SK-N-SH (cell line): Measurements from ENCODE around the gene TNFAIP2. TPM values are rescaled to one million over a fixed set of nuclear protein-coding genes. Genes with fewer than 3 reads are reported as not detected.

Source experiments
- CTCF ChIA-PET: fragments of 300-600, 350-600 bp; formaldehyde crosslinking; extraction: SDS; loops from one replicate; lab custom pipeline; 2021; lab: Yijun Ruan, JAX
- POLR2A ChIA-PET: fragments of 350-600 bp; sonication (Branson Sonifier 250); formaldehyde crosslinking; extraction: SDS; loops from one replicate; lab custom pipeline; 2020; ENCODE audit warnings: antibody characterized with exemption, inconsistent platforms; lab: Yijun Ruan, JAX
- DNase-seq: peaks from one replicate; pipeline ENCODE4 v3.0.0; 2012
- H2AFZ ChIP-seq: fragments of 200-600 bp; sonication (generic); 2 replicates; pipeline ENCODE4 v1.8.1; 2016; ENCODE audit warnings: antibody characterized with exemption, mild to moderate bottlenecking, low read depth
- H3F3A ChIP-seq: fragments of 200-600 bp; sonication (generic); replicated peaks from 2 replicates; pipeline ENCODE3; 2016; ENCODE audit warnings: antibody characterized with exemption, mild to moderate bottlenecking; ENCODE audit not compliant: insufficient read depth
- H3K27ac ChIP-seq, 2 experiments: fragments of 200-500 bp in 1 of 2; fragments of 200-600 bp in 1 of 2; sonication (Bioruptor generic) in 1 of 2; sonication (generic), shearing (Covaris generic) in 1 of 2; 2 replicates each; pipeline versions ENCODE4 v1.5.1 to v1.6.1; 2014 to 2016; ENCODE audit warnings: low read depth in 2 of 2, inconsistent platforms in 1 of 2, low read length in 1 of 2, mild to moderate bottlenecking in 1 of 2, mixed read lengths in 1 of 2
- H3K27me3 ChIP-seq: fragments of 200-600 bp; sonication (generic), shearing (Covaris generic); 2 replicates; pipeline ENCODE4 v1.6.1; 2016; ENCODE audit warnings: mixed run types; ENCODE audit not compliant: insufficient read depth
- H3K36me3 ChIP-seq, 2 experiments: fragments of 200-500 bp in 1 of 2; fragments of 200-600 bp in 1 of 2; sonication (Bioruptor generic) in 1 of 2; sonication (generic) in 1 of 2; replicated peaks in 1 of 2; 2 replicates each; pipeline versions ENCODE3 to v1.5.1; 2014 to 2016; ENCODE audit warnings: low read length in 1 of 2, mild to moderate bottlenecking in 1 of 2; ENCODE audit not compliant: insufficient read depth in 2 of 2, control insufficient read depth in 1 of 2
- H3K4me1 ChIP-seq, 2 experiments: fragments of 200-500 bp in 1 of 2; fragments of 200-600 bp in 1 of 2; sonication (Bioruptor generic) in 1 of 2; sonication (generic), shearing (Covaris generic) in 1 of 2; 2 replicates each; pipeline versions ENCODE4 v1.5.1 to v1.6.1; 2014 to 2016; ENCODE audit warnings: low read depth in 1 of 2, low read length in 1 of 2, mixed run types in 1 of 2; ENCODE audit not compliant: insufficient read depth in 2 of 2, control insufficient read depth in 1 of 2
- H3K4me2 ChIP-seq: fragments of 200-600 bp; sonication (generic), shearing (Covaris generic); 2 replicates; pipeline ENCODE4 v1.6.1; 2017; ENCODE audit warnings: mixed run types
- H3K4me3 ChIP-seq, 2 experiments: fragments of 200-500 bp in 1 of 2; fragments of 200-600 bp in 1 of 2; sonication (Bioruptor generic) in 1 of 2; sonication (generic), shearing (Covaris generic) in 1 of 2; 2 replicates each; pipeline versions ENCODE4 v1.5.1 to v1.8.1; 2014 to 2016; ENCODE audit warnings: low read depth in 2 of 2, inconsistent platforms in 1 of 2, low read length in 1 of 2, mild to moderate bottlenecking in 1 of 2, mixed read lengths in 1 of 2, moderate library complexity in 1 of 2
- H3K79me2 ChIP-seq: fragments of 200-600 bp; sonication (generic); 2 replicates; pipeline ENCODE4 v1.8.1; 2017; ENCODE audit warnings: mild to moderate bottlenecking; ENCODE audit not compliant: insufficient read depth
- H3K9ac ChIP-seq: fragments of 200-600 bp; sonication (generic); 2 replicates; pipeline ENCODE4 v1.6.1; 2017; ENCODE audit warnings: mixed run types
- H3K9me2 ChIP-seq: fragments of 200-600 bp; sonication (generic); 2 replicates; pipeline ENCODE4 v1.6.1; 2017; ENCODE audit warnings: mixed run types
- H3K9me3 ChIP-seq: fragments of 200-600 bp; sonication (generic); 2 replicates; pipeline ENCODE4 v1.6.1; 2017; ENCODE audit warnings: mixed run types, mild to moderate bottlenecking, moderate library complexity
- H4K20me1 ChIP-seq: fragments of 200-600 bp; sonication (generic); 2 replicates; pipeline ENCODE4 v1.6.1; 2017; ENCODE audit warnings: mild to moderate bottlenecking, mixed run types; ENCODE audit not compliant: insufficient read depth
- CHD2 ChIP-seq: fragments of 150-350 bp; IDR thresholded peaks from 2 replicates; pipeline ENCODE4 v1.6.1; 2018; ENCODE audit warnings: low read length; ENCODE audit not compliant: partially characterized antibody
- EZH2phosphoT487 ChIP-seq: fragments of 200-600 bp; sonication (generic); IDR thresholded peaks from 2 replicates; pipeline ENCODE4 v1.6.1; 2017; ENCODE audit warnings: low read depth, mixed run types, mild to moderate bottlenecking, antibody characterized with exemption, moderate library complexity, borderline replicate concordance
- FOSL2 ChIP-seq: IDR thresholded peaks from 2 replicates; pipeline ENCODE4 v1.4.0; 2012; ENCODE audit warnings: low read depth, mild to moderate bottlenecking, moderate library complexity, borderline replicate concordance
- FOXJ3 ChIP-seq: sonication (generic); formaldehyde crosslinking; IDR thresholded peaks from 2 replicates; pipeline ENCODE4 v1.5.1; 2020; ENCODE audit warnings: mild to moderate bottlenecking, missing genetic modification reagents
- FOXM1 ChIP-seq: IDR thresholded peaks from 2 replicates; pipeline ENCODE4 v1.4.0; 2012; ENCODE audit warnings: low read depth, mild to moderate bottlenecking
- GABPA ChIP-seq: IDR thresholded peaks from 2 replicates; pipeline ENCODE4 v1.4.0; 2012; ENCODE audit warnings: low read depth, mild to moderate bottlenecking
- MAX ChIP-seq: IDR thresholded peaks from 2 replicates; pipeline ENCODE4 v1.4.0; 2012; ENCODE audit warnings: low read depth
- MEF2A ChIP-seq: IDR thresholded peaks from 2 replicates; pipeline ENCODE4 v1.4.0; 2012; ENCODE audit warnings: low read depth, borderline replicate concordance
- MXI1 ChIP-seq: IDR thresholded peaks from 2 replicates; pipeline ENCODE4 v1.6.1; 2012; ENCODE audit warnings: mild to moderate bottlenecking, low read depth, low read length, improper control_type of control experiment
- NFIC ChIP-seq: IDR thresholded peaks from 2 replicates; pipeline ENCODE4 v1.4.0; 2012; ENCODE audit warnings: borderline replicate concordance
- PBX3 ChIP-seq: IDR thresholded peaks from 2 replicates; pipeline ENCODE4; 2012
- RAD21 ChIP-seq: IDR thresholded peaks from 2 replicates; pipeline ENCODE4 v1.6.1; 2012; ENCODE audit warnings: mild to moderate bottlenecking, low read length
- REST ChIP-seq: IDR thresholded peaks from 2 replicates; pipeline ENCODE4 v1.6.1; 2012; ENCODE audit warnings: mild to moderate bottlenecking, low read depth, low read length, moderate library complexity
- RFX5 ChIP-seq: IDR thresholded peaks from 2 replicates; pipeline ENCODE4 v1.6.1; 2012; ENCODE audit warnings: mild to moderate bottlenecking, improper control_type of control experiment, low read length
- SIN3A ChIP-seq: IDR thresholded peaks from 2 replicates; pipeline ENCODE4 v1.6.1; 2012; ENCODE audit warnings: low read depth, mild to moderate bottlenecking, low read length, moderate library complexity, borderline replicate concordance
- TAF1 ChIP-seq: IDR thresholded peaks from 2 replicates; pipeline ENCODE4 v1.6.1; 2012; ENCODE audit warnings: low read depth, mild to moderate bottlenecking, low read length, moderate library complexity, borderline replicate concordance
- TCF12 ChIP-seq: IDR thresholded peaks from 2 replicates; pipeline ENCODE4 v1.4.0; 2012
- USF2 ChIP-seq: fragments of 150-350 bp; IDR thresholded peaks from 2 replicates; pipeline ENCODE4 v1.6.1; 2017; ENCODE audit warnings: antibody characterized with exemption, low read length, low read depth, borderline replicate concordance
- YY1 ChIP-seq: IDR thresholded peaks from 2 replicates; pipeline ENCODE4 v1.4.0; 2012; ENCODE audit warnings: low read depth, mild to moderate bottlenecking
- WGBS: methylation state at CpG from one replicate; pipeline ENCODE4 v1.1.6; 2017; ENCODE audit warnings: low lambda C conversion rate; 5-methylcytosine and 5-hydroxymethylcytosine counted together
- polyA plus RNA-seq, 3 experiments: library from polyadenylated mRNA; depleted of rRNA; stranded (reverse); fragments of >200 nt; gene quantifications; 2 replicates each; pipeline ENCODE4 v1.2.3, GENCODE V29; 2012

Gene TNFAIP2
- polyA plus RNA-seq, 1 of the 3 experiments (the other 2 are of a cell fraction), result 16.0 TPM

- no peaks in the 10 kb centered on the region for H4K20me1 ChIP-seq
- TF ChIP-seq NFIC, result peak; percentile 28; the same call in 1 of the 2 replicates
- TF ChIP-seq USF2, result no peak
- peak; percentile 35; the same call in 1 of the 2 replicates for TF ChIP-seq TCF12
- TF ChIP-seq MXI1, result no peak
- TF ChIP-seq MEF2A, result no peak
- TF ChIP-seq SIN3A, result no peak
- TF ChIP-seq FOXJ3 (CRISPR knock-in tag), result no peak
- no peak for TF ChIP-seq FOXM1
- TF ChIP-seq GABPA, result no peak
- no peak for TF ChIP-seq EZH2phosphoT487
- TF ChIP-seq RAD21, result no peak
- no peak for TF ChIP-seq FOSL2
- TF ChIP-seq, all 33 proteins: peak for 2
- Histone ChIP-seq H3K79me2 (no peaks in the 10 kb centered on the region), H3K36me3 (no peaks in the 10 kb centered on the region), H3K9me3 (no peaks in the 10 kb centered on the region), H3K27ac (peak overlapping the region in 1 of 2 experiments; percentile 22; a peak in 1 of 4 replicates), H3K4me3 (no peak overlapping the region), H3K9ac (no peak overlapping the region), H2AFZ (no peak overlapping the region), H3K4me2 (peak overlapping the region; percentile 78), H3K4me1 (peaks cover 32 to 51% of the 10 kb centered on the region in 2 experiments; a peak in 3 of 4 replicates), H3K27me3 (no peaks in the 10 kb centered on the region), H3F3A (peaks cover 7% of the 10 kb centered on the region), H3K9me2 (no peaks in the 10 kb centered on the region)
- 86% methylated on average over 8 of the region's 12 CpGs for WGBS
- POLR2A ChIA-PET, result no interaction called here
- CTCF ChIA-PET, result interaction anchor here (1.2 to 8.9 kb wide), 4 partner anchors 12 to 163 kb away, joined by 3 to 132 read pairs (median 13); no protein-coding TSS in a partner anchor
- peak; percentile 41 for DNase-seq
These were observed 6.2 kb downstream of the TNFAIP2 start for GRCh38 chr14:103129301-103130016.

GRCh38 chr14:103130017-103130764 is 6.9 kb downstream of the TNFAIP2 start:
- no peaks in the 10 kb centered on the region for H3K36me3 ChIP-seq
- peaks cover 7% of the 10 kb centered on the region for H3F3A ChIP-seq
- peak overlapping the region; percentile 78 for H3K4me2 ChIP-seq
- H3K27ac ChIP-seq, result peak overlapping the region; percentile 69 to 79
- no peak for TF ChIP-seq PBX3
- TF ChIP-seq EZH2phosphoT487, result no peak
- no peak for TF ChIP-seq TAF1
- no peak for TF ChIP-seq CHD2
- TF ChIP-seq YY1, result no peak
- no peak for TF ChIP-seq MAX
- no peak for TF ChIP-seq REST
- TF ChIP-seq FOXM1, result no peak
- no peak for TF ChIP-seq RFX5
- H3K9ac ChIP-seq, result no peak overlapping the region
- WGBS, result 93% methylated on average over 16 of the region's 26 CpGs
- ChIA-PET CTCF (interaction anchor here (0.7 to 8.9 kb wide), 7 partner anchors 12 to 261 kb away, joined by 3 to 132 read pairs (median 3); no protein-coding TSS in a partner anchor), POLR2A (no interaction called here)
- H3K27me3 ChIP-seq, result no peaks in the 10 kb centered on the region
- no peaks in the 10 kb centered on the region for H3K79me2 ChIP-seq
- DNase-seq, result peak; percentile 39
- no peaks in the 10 kb centered on the region for H3K9me3 ChIP-seq
- H4K20me1 ChIP-seq, result no peaks in the 10 kb centered on the region
- no peaks in the 10 kb centered on the region for H3K9me2 ChIP-seq
- peak overlapping the region; percentile 17 to 44; a peak in 2 of 4 replicates for H3K4me3 ChIP-seq
- no peak overlapping the region for H2AFZ ChIP-seq
- H3K4me1 ChIP-seq, result peaks cover 32 to 51% of the 10 kb centered on the region in 2 experiments; a peak in 3 of 4 replicates
